ENCODE measurements around the gene NAA16. TPM values are rescaled to one million over a fixed set of nuclear protein-coding genes. Genes with fewer than 3 reads are reported as not detected.

Gene NAA16
- total RNA-seq, 1 experiment from 2014 or later = 12.1 TPM

- Histone ChIP-seq H3K36me3 (ENCODE audit: low read depth) (no peaks in the 10 kb centered on the region), H3K27ac (no peak overlapping the region), H3K79me2 (ENCODE audit: low read depth) (peaks cover 71% of the 10 kb centered on the region), H3K27me3 (ENCODE audit: insufficient read depth, low read depth) (no peaks in the 10 kb centered on the region), H2AFZ (no peak overlapping the region), H3K9me2 (ENCODE audit: insufficient read depth) (no peaks in the 10 kb centered on the region), H4K20me1 (ENCODE audit: insufficient read depth) (no peaks in the 10 kb centered on the region; the same call in 1 of the 2 replicates), H3K9me3 (ENCODE audit: insufficient read depth, low read depth) (no peaks in the 10 kb centered on the region), H3K4me2 (peak overlapping the region; percentile 89), H3K4me3 (peak overlapping the region; percentile 96; the same call in 1 of the 2 replicates), H3F3A (ENCODE audit: insufficient read depth, low read depth) (no peaks in the 10 kb centered on the region), H3K4me1 (replicated peaks; ENCODE audit: insufficient read depth) (0 out of 2 replicates have a peak, but pooled peaks cover 16% of the 10 kb centered on the region)
- ChIA-PET POLR2A (ENCODE audit: unreplicated experiment) (no interaction called here), CTCF (no interaction called here)
- DNase-seq = no peak
- intact Hi-C loops (cut with micrococcal nuclease; ENCODE audit: unreplicated experiment) = no loop called here
- no peak for TF ChIP-seq CTCF (conservative IDR thresholded peaks at IDR 0.05)
- no peak for TF ChIP-seq EZH2 (IDR thresholded peaks at IDR 0.05; ENCODE audit: low read depth)
- BruUV-seq (replicated peaks) = no TSS peak
Observed at GRCh38 chr13:41313117-41313516, 2.0 kb downstream of the NAA16 start.

GRCh38 chr13:41313659-41314197, 2.7 kb downstream of the NAA16 start:
- H3K9me2 ChIP-seq (ENCODE audit: insufficient read depth) = no peaks in the 10 kb centered on the region
- DNase-seq = no peak
- ChIA-PET POLR2A (ENCODE audit: unreplicated experiment) (no interaction called here), CTCF (no interaction called here)
- no peaks in the 10 kb centered on the region; the same call in 1 of the 2 replicates for H4K20me1 ChIP-seq (ENCODE audit: insufficient read depth)
- H3K27ac ChIP-seq = no peak overlapping the region
- H3K4me2 ChIP-seq = peak overlapping the region; percentile 89
- H2AFZ ChIP-seq = no peak overlapping the region
- no peaks in the 10 kb centered on the region for H3K27me3 ChIP-seq (ENCODE audit: insufficient read depth, low read depth)
- H3K4me1 ChIP-seq (replicated peaks; ENCODE audit: insufficient read depth) = 0 out of 2 replicates have a peak, but pooled peaks cover 16% of the 10 kb centered on the region
- TF ChIP-seq CTCF (conservative IDR thresholded peaks at IDR 0.05) (no peak), EZH2 (IDR thresholded peaks at IDR 0.05; ENCODE audit: low read depth) (no peak)
- H3F3A ChIP-seq (ENCODE audit: insufficient read depth, low read depth) = no peaks in the 10 kb centered on the region
- no TSS peak for BruUV-seq (replicated peaks)
- intact Hi-C loops (cut with micrococcal nuclease; ENCODE audit: unreplicated experiment) = no loop called here
- H3K79me2 ChIP-seq (ENCODE audit: low read depth) = peaks cover 77% of the 10 kb centered on the region
- H3K4me3 ChIP-seq = peak overlapping the region; percentile 96; the same call in 1 of the 2 replicates
- H3K36me3 ChIP-seq (ENCODE audit: low read depth) = no peaks in the 10 kb centered on the region
- H3K9me3 ChIP-seq (ENCODE audit: insufficient read depth, low read depth) = no peaks in the 10 kb centered on the region

- Histone ChIP-seq H3K36me3 (ENCODE audit: low read depth) (no peaks in the 10 kb centered on the region), H3F3A (ENCODE audit: insufficient read depth, low read depth) (no peaks in the 10 kb centered on the region), H3K9me3 (ENCODE audit: insufficient read depth, low read depth) (no peaks in the 10 kb centered on the region), H4K20me1 (ENCODE audit: insufficient read depth) (no peaks in the 10 kb centered on the region; the same call in 1 of the 2 replicates), H3K4me2 (no peak overlapping the region), H3K27ac (no peak overlapping the region), H3K4me3 (no peak overlapping the region), H3K9me2 (ENCODE audit: insufficient read depth) (no peaks in the 10 kb centered on the region), H3K79me2 (ENCODE audit: low read depth) (peaks cover 92% of the 10 kb centered on the region), H3K4me1 (replicated peaks; ENCODE audit: insufficient read depth) (0 out of 2 replicates have a peak, but pooled peaks cover 16% of the 10 kb centered on the region), H2AFZ (no peak overlapping the region), H3K27me3 (ENCODE audit: insufficient read depth, low read depth) (no peaks in the 10 kb centered on the region)
- BruUV-seq (replicated peaks) = no TSS peak
- CTCF ChIA-PET = no interaction called here
- TF ChIP-seq CTCF (conservative IDR thresholded peaks at IDR 0.05) = no peak
- TF ChIP-seq EZH2 (IDR thresholded peaks at IDR 0.05; ENCODE audit: low read depth) = no peak
- intact Hi-C loops (cut with micrococcal nuclease; ENCODE audit: unreplicated experiment) = no loop called here
- POLR2A ChIA-PET (ENCODE audit: unreplicated experiment) = no interaction called here
- no peak for DNase-seq
Observed at GRCh38 chr13:41315443-41316047, 4.5 kb downstream of the NAA16 start.

Measured in PC-9 (cell line).